Hepatocyte (in vitro differentiated cells): ENCODE measurements around the gene ATP2B1.

ENCODE experiments used
- EZH2 ChIP-seq: fragments of 200-600 bp; sonication (generic); IDR thresholded peaks from 2 replicates; pipeline ENCODE4 v1.6.1; 2016; ENCODE audit warnings: antibody characterized with exemption, mild to moderate bottlenecking, borderline replicate concordance
- TF ChIP-seq, protein P1 (sequence below): fragments of 200-600 bp; sonication (generic); IDR thresholded peaks from 2 replicates; pipeline ENCODE4 v1.5.1; 2016; ENCODE audit warnings: antibody characterized with exemption, mild to moderate bottlenecking; ENCODE audit not compliant: poor library complexity

DNA sequence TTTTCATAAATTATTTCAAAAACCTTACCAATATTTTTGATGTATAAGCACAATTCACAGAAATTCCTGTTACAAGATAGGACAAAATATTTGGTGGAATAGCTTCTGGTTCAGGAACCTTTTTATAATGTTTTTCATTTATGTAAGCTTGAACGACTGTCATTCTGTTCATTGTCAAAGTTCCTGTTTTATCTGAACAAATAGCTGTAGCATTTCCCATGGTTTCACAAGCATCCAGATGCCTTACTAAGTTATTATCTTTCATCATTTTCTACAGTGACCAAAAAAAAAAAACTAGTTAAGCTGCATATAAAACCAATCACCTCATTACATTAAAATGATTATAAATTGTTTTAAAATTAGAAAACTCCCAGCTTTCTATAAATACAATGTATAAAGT lies 87.1 kb downstream of the ATP2B1 start:
- TF ChIP-seq, protein P1, sequence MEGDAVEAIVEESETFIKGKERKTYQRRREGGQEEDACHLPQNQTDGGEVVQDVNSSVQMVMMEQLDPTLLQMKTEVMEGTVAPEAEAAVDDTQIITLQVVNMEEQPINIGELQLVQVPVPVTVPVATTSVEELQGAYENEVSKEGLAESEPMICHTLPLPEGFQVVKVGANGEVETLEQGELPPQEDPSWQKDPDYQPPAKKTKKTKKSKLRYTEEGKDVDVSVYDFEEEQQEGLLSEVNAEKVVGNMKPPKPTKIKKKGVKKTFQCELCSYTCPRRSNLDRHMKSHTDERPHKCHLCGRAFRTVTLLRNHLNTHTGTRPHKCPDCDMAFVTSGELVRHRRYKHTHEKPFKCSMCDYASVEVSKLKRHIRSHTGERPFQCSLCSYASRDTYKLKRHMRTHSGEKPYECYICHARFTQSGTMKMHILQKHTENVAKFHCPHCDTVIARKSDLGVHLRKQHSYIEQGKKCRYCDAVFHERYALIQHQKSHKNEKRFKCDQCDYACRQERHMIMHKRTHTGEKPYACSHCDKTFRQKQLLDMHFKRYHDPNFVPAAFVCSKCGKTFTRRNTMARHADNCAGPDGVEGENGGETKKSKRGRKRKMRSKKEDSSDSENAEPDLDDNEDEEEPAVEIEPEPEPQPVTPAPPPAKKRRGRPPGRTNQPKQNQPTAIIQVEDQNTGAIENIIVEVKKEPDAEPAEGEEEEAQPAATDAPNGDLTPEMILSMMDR: no peak
- TF ChIP-seq EZH2: no peak
